Caco-2 (cell line): ENCODE measurements around the gene PPP1R9A. TPM values are rescaled to one million over a fixed set of nuclear protein-coding genes. Genes with fewer than 3 reads are reported as not detected.

Source experiments
- BruUV-seq: library from RNA; stranded (reverse); fragments of 400-500 nt; replicated peaks from 2 replicates; lab custom pipeline; 2021; lab: Mats Ljungman, UMichigan
- CTCF ChIA-PET: fragments of 300-600 bp; sonication (Branson Sonifier 250); formaldehyde crosslinking; loops from one replicate; lab custom pipeline; 2022; ENCODE audit warnings: antibody characterized with exemption; lab: Charles Lee
- POLR2A ChIA-PET: fragments of 300-600 bp; sonication (Branson Sonifier 250); formaldehyde crosslinking; loops from one replicate; lab custom pipeline; 2022; ENCODE audit warnings: antibody characterized with exemption; lab: Charles Lee
- DNase-seq, 2 experiments: peaks; one replicate each; pipeline versions ENCODE4 v3.0.0 to v3.0.0-alpha.2; 2020 to 2022
- H3K27me3 ChIP-seq: replicated peaks from 2 replicates; pipeline ENCODE4 v1.6.0; 2011; ENCODE audit warnings: low read length; ENCODE audit not compliant: control insufficient read depth, insufficient read depth
- H3K36me3 ChIP-seq: 2 replicates; pipeline ENCODE4 v1.5.1; 2011; ENCODE audit warnings: low read length; ENCODE audit not compliant: control insufficient read depth, insufficient read depth
- H3K4me1 ChIP-seq: fragments of 250-450 bp; sonication (Bioruptor Pico); 2 replicates; pipeline ENCODE4 v1.5.1; 2020; ENCODE audit warnings: mild to moderate bottlenecking
- H3K4me3 ChIP-seq: 2 replicates; pipeline ENCODE4 v1.5.1; 2011; ENCODE audit warnings: low read depth, mild to moderate bottlenecking, control low read depth, low read length
- H3K9me3 ChIP-seq: fragments of 250-450 bp; sonication (Bioruptor Pico); 2 replicates; pipeline ENCODE4 v1.5.1; 2020; ENCODE audit warnings: mild to moderate bottlenecking, moderate library complexity
- H3K27ac Mint-ChIP-seq: one replicate; pipeline ENCODE4 v1.8.0; 2022; ENCODE audit warnings: mixed read lengths; ENCODE audit not compliant: unreplicated experiment
- H3K27me3 Mint-ChIP-seq: one replicate; pipeline ENCODE4 v1.8.0; 2022; ENCODE audit warnings: mixed read lengths; ENCODE audit not compliant: insufficient read depth, unreplicated experiment
- H3K36me3 Mint-ChIP-seq: one replicate; pipeline ENCODE4 v1.8.0; 2022; ENCODE audit warnings: mild to moderate bottlenecking, mixed read lengths; ENCODE audit not compliant: insufficient read depth, unreplicated experiment
- H3K4me1 Mint-ChIP-seq: one replicate; pipeline ENCODE4 v1.8.0; 2022; ENCODE audit warnings: low read depth, mixed read lengths; ENCODE audit not compliant: unreplicated experiment
- H3K4me3 Mint-ChIP-seq: one replicate; pipeline ENCODE4 v1.8.0; 2022; ENCODE audit warnings: mild to moderate bottlenecking, moderate library complexity, mixed read lengths; ENCODE audit not compliant: unreplicated experiment
- H3K9me3 Mint-ChIP-seq: one replicate; pipeline ENCODE4 v1.8.0; 2022; ENCODE audit warnings: mixed read lengths; ENCODE audit not compliant: unreplicated experiment
- CTCF ChIP-seq, 2 experiments: fragments of 200-600 bp in 1 of 2; IDR thresholded peaks; 1 replicate in 1 of 2; 2 replicates in 1 of 2; pipeline versions ENCODE4 v1.5.1 to v1.8.0; 2011 to 2022; ENCODE audit warnings: antibody characterized with exemption in 1 of 2, control low read depth in 1 of 2, inconsistent platforms in 1 of 2, low read depth in 1 of 2, low read length in 1 of 2, mild to moderate bottlenecking in 1 of 2, moderate library complexity in 1 of 2; ENCODE audit not compliant: insufficient read depth in 1 of 2, severe bottlenecking in 1 of 2, unreplicated experiment in 1 of 2
- intact Hi-C: fragments of 100-400 bp; cut with micrococcal nuclease; formaldehyde crosslinking; loops from one replicate; pipeline ENCODE4 v1.10.0; 2022; ENCODE audit not compliant: unreplicated experiment
- total RNA-seq: library from RNA; stranded (reverse); gene quantifications from 2 replicates; pipeline ENCODE4 v1.2.3, GENCODE V29; 2022

The PPP1R9A gene
- total RNA-seq, 1 experiment from 2014 or later: 37.4 TPM

GRCh38 chr7:94912085-94912484 is 4.7 kb downstream of the PPP1R9A start:
- no peak overlapping the region for H3K4me3 ChIP-seq
- POLR2A ChIA-PET: no interaction called here
- no peak overlapping the region for H3K4me3 Mint-ChIP-seq
- intact Hi-C loops: no loop called here
- H3K36me3 ChIP-seq: peaks cover 2% of the 10 kb centered on the region
- no peaks in the 10 kb centered on the region for H3K27me3 Mint-ChIP-seq
- CTCF ChIA-PET: no interaction called here
- no peaks in the 10 kb centered on the region for H3K36me3 Mint-ChIP-seq
- BruUV-seq: no TSS peak
- H3K9me3 ChIP-seq: no peaks in the 10 kb centered on the region
- H3K9me3 Mint-ChIP-seq: no peaks in the 10 kb centered on the region
- H3K4me1 ChIP-seq: peaks cover 4% of the 10 kb centered on the region
- H3K27ac Mint-ChIP-seq: no peak overlapping the region
- no peaks in the 10 kb centered on the region for H3K4me1 Mint-ChIP-seq
- H3K27me3 ChIP-seq: no peaks in the 10 kb centered on the region; the same call in 1 of the 2 replicates
- DNase-seq: no peak
- TF ChIP-seq CTCF (IDR thresholded peaks at IDR 0.05; ENCODE audit: insufficient read depth in 1 of 2, low read depth in 1 of 2, low read length in 1 of 2, severe bottlenecking in 1 of 2, unreplicated experiment in 1 of 2): no peak

GRCh38 chr7:94913391-94913790 is 6.0 kb downstream of the PPP1R9A start:
- H3K4me3 Mint-ChIP-seq: no peak overlapping the region
- peaks cover 2% of the 10 kb centered on the region for H3K36me3 ChIP-seq
- H3K9me3 ChIP-seq: no peaks in the 10 kb centered on the region
- intact Hi-C loops: no loop called here
- H3K27ac Mint-ChIP-seq: no peak overlapping the region
- no peaks in the 10 kb centered on the region for H3K4me1 ChIP-seq
- H3K27me3 Mint-ChIP-seq: no peaks in the 10 kb centered on the region
- DNase-seq: no peak
- TF ChIP-seq CTCF (IDR thresholded peaks at IDR 0.05; ENCODE audit: insufficient read depth in 1 of 2, low read depth in 1 of 2, low read length in 1 of 2, severe bottlenecking in 1 of 2, unreplicated experiment in 1 of 2): no peak
- H3K4me1 Mint-ChIP-seq: no peaks in the 10 kb centered on the region
- BruUV-seq: no TSS peak
- H3K36me3 Mint-ChIP-seq: no peaks in the 10 kb centered on the region
- ChIA-PET POLR2A (no interaction called here), CTCF (no interaction called here)
- no peak overlapping the region for H3K4me3 ChIP-seq
- H3K9me3 Mint-ChIP-seq: no peaks in the 10 kb centered on the region
- no peaks in the 10 kb centered on the region; the same call in 1 of the 2 replicates for H3K27me3 ChIP-seq

GRCh38 chr7:94921911-94922310 is 14.5 kb downstream of the PPP1R9A start:
- H3K27ac Mint-ChIP-seq: no peak overlapping the region
- Histone ChIP-seq H3K27me3 (no peaks in the 10 kb centered on the region), H3K4me1 (no peaks in the 10 kb centered on the region), H3K4me3 (no peak overlapping the region), H3K36me3 (no peaks in the 10 kb centered on the region), H3K9me3 (no peaks in the 10 kb centered on the region)
- H3K4me1 Mint-ChIP-seq: no peaks in the 10 kb centered on the region
- H3K36me3 Mint-ChIP-seq: no peaks in the 10 kb centered on the region
- no TSS peak for BruUV-seq
- H3K9me3 Mint-ChIP-seq: no peaks in the 10 kb centered on the region
- CTCF ChIA-PET: no interaction called here
- POLR2A ChIA-PET: no interaction called here
- no peaks in the 10 kb centered on the region for H3K27me3 Mint-ChIP-seq
- no peak overlapping the region for H3K4me3 Mint-ChIP-seq
- DNase-seq: no peak
- intact Hi-C loops: no loop called here
- no peak for TF ChIP-seq CTCF (IDR thresholded peaks at IDR 0.05; ENCODE audit: insufficient read depth in 1 of 2, low read depth in 1 of 2, low read length in 1 of 2, severe bottlenecking in 1 of 2, unreplicated experiment in 1 of 2)
